HG02938 (cell line): ENCODE data around the gene PARD3B.
"Not testable (repeated sequence)": the region's sequence is repeated elsewhere in the genome, so short reads cannot be mapped to it uniquely, and the experiment has no call there.

ENCODE experiments used
- ATAC-seq: cut with Tn5 transposase; IDR thresholded peaks from one replicate; pipeline ENCODE4 v1.9.1; 2021; ENCODE audit warnings: mild to moderate bottlenecking, moderate library complexity; ENCODE audit not compliant: unreplicated experiment

The PARD3B gene

GRCh38 chr2:204538182-204539018, 6.9 kb upstream of the PARD3B start:
- ATAC-seq = no peak

GRCh38 chr2:204539019-204539385, 6.3 kb upstream of the PARD3B start:
- ATAC-seq = no peak

GRCh38 chr2:204541637-204542036, 3.6 kb upstream of the PARD3B start:
- ATAC-seq = no peak

- no peak for ATAC-seq
These were observed 2.2 kb upstream of the PARD3B start for GRCh38 chr2:204542982-204543608.

GRCh38 chr2:204545861-204546735, 823 bp downstream of the PARD3B start:
- ATAC-seq = peak; percentile 13

GRCh38 chr2:204550751-204551511, 5.7 kb downstream of the PARD3B start:
- ATAC-seq = no peak

GRCh38 chr2:204551512-204551863, 6.2 kb downstream of the PARD3B start:
- ATAC-seq = no peak

- no peak for ATAC-seq
These were observed 12.3 kb downstream of the PARD3B start for GRCh38 chr2:204557604-204558003.

GRCh38 chr2:204559358-204559757, 14.1 kb downstream of the PARD3B start:
- ATAC-seq = not testable (repeated sequence)

- no peak for ATAC-seq
These were observed 15.6 kb downstream of the PARD3B start for GRCh38 chr2:204560902-204561301.

GRCh38 chr2:204561771-204562170, 16.5 kb downstream of the PARD3B start:
- ATAC-seq = no peak

GRCh38 chr2:204566439-204566838, 21.2 kb downstream of the PARD3B start:
- no peak for ATAC-seq

GRCh38 chr2:204570421-204570820, 25.1 kb downstream of the PARD3B start:
- ATAC-seq = no peak

GRCh38 chr2:204571041-204571440, 25.8 kb downstream of the PARD3B start:
- ATAC-seq = no peak

- no peak for ATAC-seq
These were observed 26.6 kb downstream of the PARD3B start for GRCh38 chr2:204571911-204572310.

GRCh38 chr2:204573221-204573620, 27.9 kb downstream of the PARD3B start:
- no peak for ATAC-seq

GRCh38 chr2:204574486-204574885, 29.2 kb downstream of the PARD3B start:
- ATAC-seq = no peak

GRCh38 chr2:204575463-204575862, 30.2 kb downstream of the PARD3B start:
- no peak for ATAC-seq

GRCh38 chr2:204576362-204576979, 31.2 kb downstream of the PARD3B start:
- ATAC-seq = no peak

GRCh38 chr2:204578928-204579598, 33.8 kb downstream of the PARD3B start:
- ATAC-seq = no peak
